ENCODE data around the gene RNF220. TPM values are rescaled to one million over a fixed set of nuclear protein-coding genes. Genes with fewer than 3 reads are reported as not detected.
A peak's percentile ranks its signal among the peaks of the same experiment; 100 is the strongest.

Gene RNF220
- total and polyA plus RNA-seq, 2 experiments from 2014 or later, result 47.4 to 123 TPM

- 77 to 82% methylated on average over 12 of the region's 12 CpGs for WGBS, 2 experiments (ENCODE audit: low coverage in 1 of 2, low lambda C conversion rate in 2 of 2, missing lambda C conversion rate in 2 of 2)
- Histone ChIP-seq H2AFZ (no peak overlapping the region), H4K20me1 (ENCODE audit: insufficient read depth) (no peaks in the 10 kb centered on the region), H3F3A (ENCODE audit: insufficient read depth) (no peaks in the 10 kb centered on the region), H3K27me3 (replicated peaks; ENCODE audit: insufficient read depth) (peaks cover 14% of the 10 kb centered on the region), H3K36me3 (ENCODE audit: low read depth) (no peaks in the 10 kb centered on the region), H3K9me3 (ENCODE audit: low read depth) (no peaks in the 10 kb centered on the region), H3K4me3 (no peak overlapping the region), H3K9ac (no peak overlapping the region), H3K79me2 (ENCODE audit: insufficient read depth) (no peaks in the 10 kb centered on the region), H3K4me2 (ENCODE audit: unreplicated experiment) (no peak overlapping the region), H3K4me1 (ENCODE audit: insufficient read depth) (no peaks in the 10 kb centered on the region), H3K27ac (no peak overlapping the region), H3K9me2 (ENCODE audit: insufficient read depth) (no peaks in the 10 kb centered on the region)
- DNase-seq, result no peak
- TF ChIP-seq EZH2 (IDR thresholded peaks at IDR 0.05; ENCODE audit: insufficient read depth, poor library complexity, severe bottlenecking) (no peak), EZH2phosphoT487 (IDR thresholded peaks at IDR 0.05; ENCODE audit: insufficient read depth, low read depth) (no peak)
- in situ Hi-C loops (cut with MboI), result loop anchor here (5.0 to 10.0 kb wide), 2 partner anchors 220 to 368 kb away; no protein-coding TSS in a partner anchor
These were observed 187.4 kb downstream of the RNF220 start for GRCh38 chr1:44592208-44593145.

- Histone ChIP-seq H3K27ac (no peak overlapping the region), H3K79me2 (ENCODE audit: insufficient read depth) (no peaks in the 10 kb centered on the region), H3K4me1 (ENCODE audit: insufficient read depth) (no peaks in the 10 kb centered on the region), H4K20me1 (ENCODE audit: insufficient read depth) (no peaks in the 10 kb centered on the region), H3K9me2 (ENCODE audit: insufficient read depth) (no peaks in the 10 kb centered on the region), H2AFZ (no peak overlapping the region), H3K4me3 (no peak overlapping the region), H3K27me3 (replicated peaks; ENCODE audit: insufficient read depth) (peaks cover 17% of the 10 kb centered on the region), H3K9ac (no peak overlapping the region), H3K36me3 (ENCODE audit: low read depth) (no peaks in the 10 kb centered on the region), H3F3A (ENCODE audit: insufficient read depth) (no peaks in the 10 kb centered on the region), H3K9me3 (ENCODE audit: low read depth) (no peaks in the 10 kb centered on the region), H3K4me2 (ENCODE audit: unreplicated experiment) (no peak overlapping the region)
- 78 to 82% methylated on average over 6 of the region's 6 CpGs for WGBS, 2 experiments (ENCODE audit: low coverage in 1 of 2, low lambda C conversion rate in 2 of 2, missing lambda C conversion rate in 2 of 2)
- in situ Hi-C loops (cut with MboI), result loop anchor here (5.0 to 10.0 kb wide), 2 partner anchors 222 to 370 kb away; no protein-coding TSS in a partner anchor
- no peak for DNase-seq
- TF ChIP-seq EZH2phosphoT487 (IDR thresholded peaks at IDR 0.05; ENCODE audit: insufficient read depth, low read depth), result no peak
- TF ChIP-seq EZH2 (IDR thresholded peaks at IDR 0.05; ENCODE audit: insufficient read depth, poor library complexity, severe bottlenecking), result no peak
These were observed 189.3 kb downstream of the RNF220 start for GRCh38 chr1:44594353-44594752.

GRCh38 chr1:44594871-44595735 lies 190.0 kb downstream of the RNF220 start:
- Histone ChIP-seq H3K79me2 (ENCODE audit: insufficient read depth) (no peaks in the 10 kb centered on the region), H3K9ac (no peak overlapping the region), H3K4me2 (ENCODE audit: unreplicated experiment) (no peak overlapping the region), H3F3A (ENCODE audit: insufficient read depth) (no peaks in the 10 kb centered on the region), H4K20me1 (ENCODE audit: insufficient read depth) (no peaks in the 10 kb centered on the region), H3K27ac (no peak overlapping the region), H3K36me3 (ENCODE audit: low read depth) (no peaks in the 10 kb centered on the region), H3K27me3 (replicated peaks; ENCODE audit: insufficient read depth) (peaks cover 17% of the 10 kb centered on the region), H3K4me3 (no peak overlapping the region), H2AFZ (no peak overlapping the region), H3K9me2 (ENCODE audit: insufficient read depth) (no peaks in the 10 kb centered on the region), H3K4me1 (ENCODE audit: insufficient read depth) (no peaks in the 10 kb centered on the region), H3K9me3 (ENCODE audit: low read depth) (no peaks in the 10 kb centered on the region)
- peak; percentile 75 for DNase-seq
- 20 to 21% methylated on average over 14 of the region's 14 CpGs for WGBS, 2 experiments (ENCODE audit: low coverage in 1 of 2, low lambda C conversion rate in 2 of 2, missing lambda C conversion rate in 2 of 2)
- no peak for TF ChIP-seq EZH2phosphoT487 (IDR thresholded peaks at IDR 0.05; ENCODE audit: insufficient read depth, low read depth)
- no peak for TF ChIP-seq EZH2 (IDR thresholded peaks at IDR 0.05; ENCODE audit: insufficient read depth, poor library complexity, severe bottlenecking)
- in situ Hi-C loops (cut with MboI), result loop anchor here (5.0 to 10.0 kb wide), 2 partner anchors 223 to 370 kb away; no protein-coding TSS in a partner anchor

- Histone ChIP-seq H3F3A (ENCODE audit: insufficient read depth) (no peaks in the 10 kb centered on the region), H3K4me3 (no peak overlapping the region), H3K79me2 (ENCODE audit: insufficient read depth) (no peaks in the 10 kb centered on the region), H3K9ac (no peak overlapping the region), H3K4me1 (ENCODE audit: insufficient read depth) (no peaks in the 10 kb centered on the region), H3K36me3 (ENCODE audit: low read depth) (no peaks in the 10 kb centered on the region), H3K9me2 (ENCODE audit: insufficient read depth) (no peaks in the 10 kb centered on the region), H3K27ac (no peak overlapping the region), H3K4me2 (ENCODE audit: unreplicated experiment) (no peak overlapping the region), H3K27me3 (replicated peaks; ENCODE audit: insufficient read depth) (peaks cover 26% of the 10 kb centered on the region), H3K9me3 (ENCODE audit: low read depth) (no peaks in the 10 kb centered on the region), H2AFZ (no peak overlapping the region), H4K20me1 (ENCODE audit: insufficient read depth) (no peaks in the 10 kb centered on the region)
- no peak for DNase-seq
- 19 to 30% methylated on average over 4 of the region's 4 CpGs for WGBS, 2 experiments (ENCODE audit: low coverage in 1 of 2, low lambda C conversion rate in 2 of 2, missing lambda C conversion rate in 2 of 2)
- TF ChIP-seq EZH2 (IDR thresholded peaks at IDR 0.05; ENCODE audit: insufficient read depth, poor library complexity, severe bottlenecking) (no peak), EZH2phosphoT487 (IDR thresholded peaks at IDR 0.05; ENCODE audit: insufficient read depth, low read depth) (no peak)
- in situ Hi-C loops (cut with MboI), result loop anchor here (10.0 kb wide), 1 partner anchor 372 kb away; no protein-coding TSS in a partner anchor
These were observed 191.5 kb downstream of the RNF220 start for GRCh38 chr1:44596511-44596910.
